Fibroblast of mammary gland (primary cell): ENCODE measurements around the gene IGLON5.

Experiments used
- DNase-seq: peaks from one replicate; pipeline ENCODE4 v3.0.0-alpha.2; 2010; ENCODE audit warnings: low read depth
- H3K4me3 ChIP-seq: 2 replicates; pipeline ENCODE4 v1.5.1; 2011; ENCODE audit warnings: low read depth, mild to moderate bottlenecking, low read length, moderate library complexity; ENCODE audit not compliant: control insufficient read depth
- TF ChIP-seq, protein P1 (sequence below): conservative IDR thresholded peaks from 2 replicates; pipeline ENCODE4 v1.5.1; 2011; ENCODE audit warnings: low read depth, low read length, inconsistent platforms; ENCODE audit not compliant: control insufficient read depth, insufficient read depth

The IGLON5 gene

GRCh38 chr19:51338563-51339312, 27.3 kb downstream of the IGLON5 start:
- peak; percentile 64 for DNase-seq
- H3K4me3 ChIP-seq, result peak overlapping the region; percentile 62
- TF ChIP-seq, protein P1, sequence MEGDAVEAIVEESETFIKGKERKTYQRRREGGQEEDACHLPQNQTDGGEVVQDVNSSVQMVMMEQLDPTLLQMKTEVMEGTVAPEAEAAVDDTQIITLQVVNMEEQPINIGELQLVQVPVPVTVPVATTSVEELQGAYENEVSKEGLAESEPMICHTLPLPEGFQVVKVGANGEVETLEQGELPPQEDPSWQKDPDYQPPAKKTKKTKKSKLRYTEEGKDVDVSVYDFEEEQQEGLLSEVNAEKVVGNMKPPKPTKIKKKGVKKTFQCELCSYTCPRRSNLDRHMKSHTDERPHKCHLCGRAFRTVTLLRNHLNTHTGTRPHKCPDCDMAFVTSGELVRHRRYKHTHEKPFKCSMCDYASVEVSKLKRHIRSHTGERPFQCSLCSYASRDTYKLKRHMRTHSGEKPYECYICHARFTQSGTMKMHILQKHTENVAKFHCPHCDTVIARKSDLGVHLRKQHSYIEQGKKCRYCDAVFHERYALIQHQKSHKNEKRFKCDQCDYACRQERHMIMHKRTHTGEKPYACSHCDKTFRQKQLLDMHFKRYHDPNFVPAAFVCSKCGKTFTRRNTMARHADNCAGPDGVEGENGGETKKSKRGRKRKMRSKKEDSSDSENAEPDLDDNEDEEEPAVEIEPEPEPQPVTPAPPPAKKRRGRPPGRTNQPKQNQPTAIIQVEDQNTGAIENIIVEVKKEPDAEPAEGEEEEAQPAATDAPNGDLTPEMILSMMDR, result peak; percentile 60

DNA sequence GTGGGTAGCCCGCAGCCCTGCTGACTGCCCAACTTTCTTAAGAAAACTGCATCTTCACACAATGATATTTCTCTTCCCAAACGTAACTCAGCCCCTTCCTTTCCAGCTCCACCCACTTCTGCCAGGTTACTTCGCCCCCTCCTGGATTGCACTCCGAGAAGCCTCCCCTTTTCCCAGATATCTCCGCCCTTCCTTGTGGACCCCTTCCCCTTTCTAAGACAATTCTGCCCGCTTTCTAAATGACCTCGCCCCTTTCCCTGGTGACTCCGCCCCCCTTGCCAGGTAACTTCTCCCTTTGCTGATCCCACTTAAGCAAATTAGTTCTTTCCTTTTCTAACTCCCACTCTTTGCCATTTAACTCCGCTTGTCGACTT, 27.9 kb downstream of the IGLON5 start:
- TF ChIP-seq, protein P1, result no peak
- no peak for DNase-seq
- peak overlapping the region; percentile 62 for H3K4me3 ChIP-seq

GRCh38 chr19:51339687-51340656, 28.5 kb downstream of the IGLON5 start:
- DNase-seq, result peak; percentile 93
- TF ChIP-seq, protein P1, result no peak

DNA sequence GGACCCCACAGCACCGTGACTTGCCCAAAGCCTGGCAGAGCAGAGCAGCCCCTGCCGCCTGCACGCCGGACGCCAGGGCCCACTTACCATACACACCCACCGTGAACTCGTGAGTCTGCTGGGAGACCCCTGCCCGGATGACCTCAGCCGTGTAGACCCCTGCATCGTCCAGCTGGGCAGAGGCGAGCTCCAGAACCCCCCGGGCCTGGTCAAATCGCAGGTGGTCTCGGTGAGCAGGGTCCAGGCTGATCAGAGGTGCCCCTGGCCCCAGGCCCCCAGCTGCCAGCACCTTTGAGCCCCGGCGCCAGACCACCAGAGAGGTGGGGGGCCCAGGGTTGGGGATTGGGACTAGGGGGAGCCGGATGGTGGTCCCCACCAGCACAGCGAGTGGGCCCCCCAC, 29.6 kb downstream of the IGLON5 start:
- H3K4me3 ChIP-seq, result no peak overlapping the region
- TF ChIP-seq, protein P1, result no peak
- DNase-seq, result no peak

More at GRCh38 chr19:51339687-51340656, 28.5 kb downstream of the IGLON5 start:
- H3K4me3 ChIP-seq, result peak overlapping the region; percentile 62

GRCh38 chr19:51341976-51342580, 30.6 kb downstream of the IGLON5 start, which contains the start of gene VSIG10L:
VSIG10L (minus strand) TSS chr19:51342139; CDS start chr19:51342124, 15 bp downstream.
- no peak within 1 kb of the TSS for H3K4me3 ChIP-seq
- TF ChIP-seq, protein P1, result no peak
- no peak for DNase-seq
